GM12873 (cell line): ENCODE measurements around the gene MAP3K21.

Source experiments
- TF ChIP-seq, protein P1 (sequence below): IDR thresholded peaks from 2 replicates; pipeline ENCODE4 v1.5.1; 2012; ENCODE audit warnings: low read depth, mild to moderate bottlenecking, moderate library complexity, low read length, control low read depth; ENCODE audit not compliant: insufficient read depth; ENCODE audit errors: missing control alignments

MAP3K21 gene

GRCh38 chr1:233368106-233368788 is 40.7 kb downstream of the MAP3K21 start:
- TF ChIP-seq, protein P1, sequence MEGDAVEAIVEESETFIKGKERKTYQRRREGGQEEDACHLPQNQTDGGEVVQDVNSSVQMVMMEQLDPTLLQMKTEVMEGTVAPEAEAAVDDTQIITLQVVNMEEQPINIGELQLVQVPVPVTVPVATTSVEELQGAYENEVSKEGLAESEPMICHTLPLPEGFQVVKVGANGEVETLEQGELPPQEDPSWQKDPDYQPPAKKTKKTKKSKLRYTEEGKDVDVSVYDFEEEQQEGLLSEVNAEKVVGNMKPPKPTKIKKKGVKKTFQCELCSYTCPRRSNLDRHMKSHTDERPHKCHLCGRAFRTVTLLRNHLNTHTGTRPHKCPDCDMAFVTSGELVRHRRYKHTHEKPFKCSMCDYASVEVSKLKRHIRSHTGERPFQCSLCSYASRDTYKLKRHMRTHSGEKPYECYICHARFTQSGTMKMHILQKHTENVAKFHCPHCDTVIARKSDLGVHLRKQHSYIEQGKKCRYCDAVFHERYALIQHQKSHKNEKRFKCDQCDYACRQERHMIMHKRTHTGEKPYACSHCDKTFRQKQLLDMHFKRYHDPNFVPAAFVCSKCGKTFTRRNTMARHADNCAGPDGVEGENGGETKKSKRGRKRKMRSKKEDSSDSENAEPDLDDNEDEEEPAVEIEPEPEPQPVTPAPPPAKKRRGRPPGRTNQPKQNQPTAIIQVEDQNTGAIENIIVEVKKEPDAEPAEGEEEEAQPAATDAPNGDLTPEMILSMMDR, result no peak

DNA sequence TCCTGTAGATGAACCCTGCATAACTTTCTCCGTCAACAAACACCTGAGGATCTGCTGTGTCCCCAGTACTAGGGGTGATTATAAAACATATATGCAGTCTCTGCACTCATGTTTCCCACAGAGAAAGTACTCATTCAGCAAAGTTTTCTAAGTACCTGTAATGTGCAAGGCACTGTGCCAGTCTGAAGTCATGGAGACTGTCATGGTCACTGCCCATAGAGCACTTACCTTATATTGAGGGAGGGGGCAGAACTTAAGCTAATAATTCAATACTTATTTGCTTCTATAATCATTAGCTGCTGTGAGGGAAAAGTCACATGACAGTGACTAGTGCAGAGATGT is 41.2 kb downstream of the MAP3K21 start:
- TF ChIP-seq, protein P1, result no peak

GRCh38 chr1:233372218-233373120 is 44.9 kb downstream of the MAP3K21 start:
- TF ChIP-seq, protein P1, result no peak

- TF ChIP-seq, protein P1, result no peak
Observed at GRCh38 chr1:233373226-233373625, 45.7 kb downstream of the MAP3K21 start.

GRCh38 chr1:233375653-233376052 is 48.1 kb downstream of the MAP3K21 start:
- TF ChIP-seq, protein P1, result no peak

DNA sequence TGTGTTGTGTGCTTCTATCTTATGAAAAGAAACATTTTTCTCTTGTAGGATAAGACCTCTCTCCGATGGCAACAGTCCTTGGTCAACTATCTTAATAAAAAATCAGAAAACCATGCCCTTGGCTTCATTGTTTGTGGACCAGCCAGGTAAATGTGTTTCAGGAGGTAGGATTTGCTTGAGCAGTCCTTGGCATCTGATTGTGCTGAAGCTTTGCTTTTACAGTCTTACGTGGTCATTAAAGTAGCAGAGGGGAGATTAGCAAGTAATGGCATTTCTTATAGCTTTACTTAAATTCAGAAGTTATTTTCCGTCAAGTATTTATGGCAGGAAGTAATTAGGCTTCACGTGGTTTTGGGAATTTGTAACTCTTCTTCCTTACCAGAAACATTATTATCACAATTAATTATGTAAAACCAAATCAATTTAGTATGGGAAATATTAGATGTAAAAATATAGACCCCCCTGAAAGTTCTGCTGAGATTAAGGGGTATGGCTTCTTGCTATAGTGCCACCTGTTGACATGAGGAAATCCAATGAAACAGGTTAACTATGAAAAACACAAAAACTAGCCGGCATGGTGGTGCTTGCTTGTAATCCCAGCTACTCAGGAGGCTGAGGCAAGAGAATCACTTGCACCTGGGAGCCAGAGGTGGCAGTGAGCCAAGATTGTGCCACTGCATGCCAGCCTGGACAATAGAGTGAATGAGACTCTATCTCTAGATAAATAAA is 49.0 kb downstream of the MAP3K21 start:
- TF ChIP-seq, protein P1, result no peak

GRCh38 chr1:233379869-233380438 is 52.4 kb downstream of the MAP3K21 start:
- TF ChIP-seq, protein P1, result no peak
